Erythroblast (primary cell): Measurements from ENCODE around the gene TMEM191B.
"Not testable (repeated sequence)": the region's sequence is repeated elsewhere in the genome, so short reads cannot be mapped to it uniquely, and the experiment has no call there.

Experiments
- GATA1 ChIP-seq: IDR thresholded peaks from 2 replicates; pipeline ENCODE4 v1.6.1; 2011; ENCODE audit warnings: low read depth, mild to moderate bottlenecking, control low read depth, low read length, moderate library complexity
- POLR2A ChIP-seq: IDR thresholded peaks from 2 replicates; pipeline ENCODE4 v1.6.1; 2011; ENCODE audit warnings: mild to moderate bottlenecking, low read length

GRCh38 chr22:18512378-18512777 is 15.2 kb upstream of the TMEM191B start:
- TF ChIP-seq POLR2A, GATA1: not testable (repeated sequence)
